Hepatocyte (in vitro differentiated cells): ENCODE measurements around the gene ABCA2.
"Not testable (repeated sequence)": the region's sequence is repeated elsewhere in the genome, so short reads cannot be mapped to it uniquely, and the experiment has no call there.

Experiments
- EZH2phosphoT487 ChIP-seq: fragments of 200-600 bp; sonication (generic); IDR thresholded peaks from one replicate; pipeline ENCODE4 v1.6.1; 2018; ENCODE audit warnings: antibody characterized with exemption, mild to moderate bottlenecking, low read depth, moderate library complexity; ENCODE audit not compliant: unreplicated experiment, severe bottlenecking
- TF ChIP-seq, protein P1 (sequence below): fragments of 200-600 bp; sonication (generic); IDR thresholded peaks from 2 replicates; pipeline ENCODE4 v1.5.1; 2016; ENCODE audit warnings: antibody characterized with exemption, mild to moderate bottlenecking; ENCODE audit not compliant: poor library complexity

DNA sequence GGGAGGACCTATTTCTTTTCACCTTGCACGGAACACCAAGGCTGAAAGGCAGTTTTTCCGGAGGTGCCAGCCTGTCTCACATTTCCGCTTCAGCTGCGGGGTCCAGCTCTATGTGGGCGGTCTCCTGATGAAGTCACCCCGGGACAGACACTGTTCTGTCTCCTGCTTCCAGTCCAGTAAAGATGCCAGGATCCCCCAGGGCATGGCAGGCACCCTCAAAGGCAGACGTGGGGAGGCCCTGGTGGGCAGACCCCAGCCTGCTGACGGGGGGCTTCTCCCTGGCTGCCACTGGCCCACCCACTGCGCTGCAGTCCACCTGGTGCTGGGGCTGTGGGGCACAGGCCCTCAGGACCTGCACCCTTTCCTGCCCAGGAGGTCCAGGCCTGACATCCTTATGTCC, 34.8 kb upstream of the ABCA2 start:
- TF ChIP-seq, protein P1, sequence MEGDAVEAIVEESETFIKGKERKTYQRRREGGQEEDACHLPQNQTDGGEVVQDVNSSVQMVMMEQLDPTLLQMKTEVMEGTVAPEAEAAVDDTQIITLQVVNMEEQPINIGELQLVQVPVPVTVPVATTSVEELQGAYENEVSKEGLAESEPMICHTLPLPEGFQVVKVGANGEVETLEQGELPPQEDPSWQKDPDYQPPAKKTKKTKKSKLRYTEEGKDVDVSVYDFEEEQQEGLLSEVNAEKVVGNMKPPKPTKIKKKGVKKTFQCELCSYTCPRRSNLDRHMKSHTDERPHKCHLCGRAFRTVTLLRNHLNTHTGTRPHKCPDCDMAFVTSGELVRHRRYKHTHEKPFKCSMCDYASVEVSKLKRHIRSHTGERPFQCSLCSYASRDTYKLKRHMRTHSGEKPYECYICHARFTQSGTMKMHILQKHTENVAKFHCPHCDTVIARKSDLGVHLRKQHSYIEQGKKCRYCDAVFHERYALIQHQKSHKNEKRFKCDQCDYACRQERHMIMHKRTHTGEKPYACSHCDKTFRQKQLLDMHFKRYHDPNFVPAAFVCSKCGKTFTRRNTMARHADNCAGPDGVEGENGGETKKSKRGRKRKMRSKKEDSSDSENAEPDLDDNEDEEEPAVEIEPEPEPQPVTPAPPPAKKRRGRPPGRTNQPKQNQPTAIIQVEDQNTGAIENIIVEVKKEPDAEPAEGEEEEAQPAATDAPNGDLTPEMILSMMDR, result not testable (repeated sequence)
- not testable (repeated sequence) for TF ChIP-seq EZH2phosphoT487
